MV-4-11 (cell line): ENCODE data around the gene SSBP3.
"Not testable (repeated sequence)": the region's sequence is repeated elsewhere in the genome, so short reads cannot be mapped to it uniquely, and the experiment has no call there.

Source experiments
- DNase-seq: peaks from one replicate; lab custom pipeline; 2025; lab: John Stamatoyannopoulos, UW

The SSBP3 gene

DNA sequence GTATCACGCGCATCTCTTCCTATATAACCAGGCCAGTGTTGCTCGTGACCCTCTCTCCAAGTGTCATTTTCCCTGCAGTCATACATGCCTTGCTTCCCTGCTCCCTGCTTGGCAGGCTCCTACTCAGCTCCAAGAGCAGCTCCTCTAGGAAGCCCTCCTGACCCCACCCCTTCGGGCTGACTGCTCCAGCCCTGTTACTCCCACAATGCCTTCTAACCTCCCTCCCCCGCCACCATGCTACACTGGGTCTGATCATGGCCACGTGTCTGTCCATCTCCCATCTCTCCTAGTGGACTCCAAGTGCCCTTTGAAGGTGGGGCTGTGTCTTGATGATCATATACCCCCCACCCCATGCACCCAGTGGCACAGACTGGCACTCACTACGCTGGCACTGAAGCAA lies 161.5 kb downstream of the SSBP3 start:
- DNase-seq: no peak

DNA sequence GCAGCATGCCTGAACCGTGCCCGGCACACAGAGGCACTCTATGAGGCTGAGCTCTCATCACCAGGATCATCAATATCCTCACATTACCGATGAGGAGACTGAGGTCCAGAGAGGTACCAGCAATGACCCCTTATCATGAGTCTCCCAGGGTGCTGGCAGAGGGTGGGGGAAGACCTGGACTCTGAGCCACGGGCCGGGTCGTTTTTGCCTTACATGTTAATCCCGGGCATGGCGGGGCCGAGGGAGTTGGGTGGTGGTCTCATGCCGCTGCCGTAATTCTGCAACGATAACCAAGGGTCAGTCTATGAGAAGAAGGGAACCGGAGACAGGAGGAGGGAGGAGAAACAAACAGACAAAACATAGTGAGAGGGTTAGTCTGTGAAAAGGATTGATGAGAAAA lies 163.2 kb downstream of the SSBP3 start:
- DNase-seq: no peak

DNA sequence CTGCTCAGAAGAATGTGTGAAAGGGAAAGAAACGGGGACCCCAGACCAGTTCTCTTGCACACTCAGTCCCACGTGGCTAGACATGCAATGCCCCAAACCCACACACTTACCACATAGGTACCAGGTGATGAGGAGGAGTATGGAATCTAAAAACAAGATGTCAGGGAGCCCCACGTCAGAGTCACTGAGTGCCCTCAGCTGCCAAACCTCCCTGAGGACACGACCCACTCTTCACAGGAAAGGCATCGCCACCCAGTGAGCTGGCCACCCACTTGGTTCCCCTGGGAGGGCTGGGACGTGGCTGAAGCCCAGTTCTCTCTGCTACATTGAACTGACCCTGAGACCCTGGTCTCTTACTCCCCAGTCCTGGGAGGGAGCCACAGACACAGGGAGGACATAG lies 164.8 kb downstream of the SSBP3 start:
- no peak for DNase-seq

DNA sequence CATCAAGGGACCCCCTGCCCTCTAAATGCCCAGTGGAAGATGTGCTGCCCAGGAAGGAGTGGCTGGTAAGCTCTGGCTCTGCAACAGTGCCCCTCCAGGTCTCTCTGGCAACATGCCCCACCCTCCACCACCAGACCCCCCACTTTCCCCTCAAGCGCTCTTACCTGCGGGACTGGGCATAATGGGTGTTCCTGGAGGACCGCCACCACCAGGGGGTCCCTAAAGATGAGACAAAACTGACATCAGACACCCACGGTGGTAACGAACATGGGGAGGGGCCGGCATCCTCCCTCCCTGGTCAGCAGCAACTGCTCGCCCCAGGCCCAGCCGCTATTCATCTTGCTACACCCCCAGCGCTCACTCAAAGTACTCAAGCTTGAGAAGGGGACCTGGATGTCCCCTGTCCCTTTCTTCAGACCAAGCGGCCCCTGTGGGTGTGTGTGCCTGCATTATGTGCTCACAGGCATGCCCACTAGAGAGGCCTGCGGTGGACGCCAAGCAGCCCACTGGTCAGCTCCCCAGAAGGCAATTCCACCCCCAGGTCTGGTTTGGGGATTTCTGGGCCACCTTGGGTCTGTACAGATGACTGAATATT lies 165.4 kb downstream of the SSBP3 start:
- DNase-seq: no peak

DNA sequence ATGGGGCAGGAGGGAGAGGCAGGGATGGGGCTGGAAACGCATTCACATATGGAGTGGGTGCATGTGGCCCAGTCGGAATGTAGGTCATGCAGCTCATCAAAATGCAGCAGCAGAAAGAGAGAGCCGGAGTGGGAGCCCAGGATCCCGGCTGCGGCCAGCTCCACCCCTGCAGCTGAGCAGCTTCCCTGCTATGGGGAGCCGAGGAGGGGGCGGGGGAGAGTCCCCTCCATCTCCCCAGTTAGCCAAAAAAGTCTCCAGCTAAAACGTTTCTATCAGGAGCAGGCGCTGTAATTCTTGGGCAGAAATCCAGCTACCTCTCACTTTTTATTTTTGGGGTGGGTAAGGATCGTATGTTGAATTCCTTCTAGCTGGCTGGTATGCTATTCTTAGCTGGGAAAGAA lies 166.6 kb downstream of the SSBP3 start:
- no peak for DNase-seq

DNA sequence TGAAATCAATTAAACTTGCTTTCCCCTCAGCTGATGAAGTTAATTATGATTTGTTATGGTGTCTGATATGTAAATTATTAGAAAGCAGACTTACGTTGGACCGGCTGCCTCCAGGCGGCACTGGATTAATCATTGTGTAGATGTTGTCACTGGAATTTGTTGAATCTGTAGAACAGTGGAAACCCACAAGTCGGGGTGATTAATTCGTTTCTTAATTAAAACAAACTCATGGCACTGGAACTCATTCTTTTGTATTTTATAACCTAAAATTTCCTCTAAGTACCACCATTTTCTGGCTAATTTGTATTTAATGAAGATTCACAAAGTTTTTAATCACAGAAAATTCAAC lies 167.2 kb downstream of the SSBP3 start:
- no peak for DNase-seq

DNA sequence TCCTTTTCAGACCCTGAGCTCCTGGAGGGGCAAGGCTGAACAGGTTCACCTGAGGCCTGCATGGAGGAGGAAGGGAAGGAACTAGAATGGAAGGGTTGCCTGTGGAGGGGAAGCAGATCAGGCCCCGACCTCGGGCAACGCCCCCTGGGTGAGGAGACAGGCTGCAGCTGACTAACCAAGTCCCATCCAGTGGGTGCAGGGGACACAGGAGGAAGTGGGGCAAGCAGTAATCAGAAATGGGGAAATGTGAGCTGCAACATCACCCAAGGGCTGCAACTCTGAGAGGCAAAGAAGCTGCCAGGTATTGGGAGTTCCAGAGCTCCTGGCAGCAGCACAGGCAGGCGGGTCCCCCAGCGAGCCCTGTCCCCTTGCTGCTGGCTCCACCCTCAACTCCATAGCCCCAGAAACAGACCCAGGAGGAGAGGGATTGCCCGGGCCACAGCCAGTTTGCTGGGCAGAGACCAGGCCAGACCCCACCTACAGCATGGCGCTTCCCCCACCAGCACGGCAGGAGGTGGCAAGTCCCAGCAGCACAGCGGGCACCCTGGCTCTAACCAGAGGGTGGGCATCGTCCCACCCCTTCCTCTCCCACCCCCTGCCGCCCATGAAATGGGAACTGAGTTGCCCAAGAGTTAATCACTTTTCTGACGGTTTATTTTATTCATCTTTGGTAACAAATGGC lies 167.7 kb downstream of the SSBP3 start:
- peak; percentile 87 for DNase-seq

DNA sequence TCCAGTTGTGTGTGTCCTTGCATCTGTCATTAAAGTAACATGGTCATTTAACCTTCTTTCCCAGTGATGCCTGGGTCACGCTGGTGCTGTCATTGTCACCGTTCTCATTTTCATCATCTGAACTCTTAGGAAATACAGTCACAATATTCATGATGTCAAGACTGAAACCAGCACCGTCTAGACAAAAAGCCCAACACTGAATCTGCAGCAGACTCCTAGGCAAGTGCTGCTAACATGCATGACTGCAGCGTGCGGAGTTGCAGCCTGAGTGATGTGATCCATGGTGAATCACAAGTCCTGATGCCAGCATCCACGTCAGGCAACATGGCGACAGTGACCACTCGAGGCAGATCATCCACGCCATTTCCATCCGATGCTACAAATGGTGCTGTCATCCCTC lies 168.6 kb downstream of the SSBP3 start:
- no peak for DNase-seq

DNA sequence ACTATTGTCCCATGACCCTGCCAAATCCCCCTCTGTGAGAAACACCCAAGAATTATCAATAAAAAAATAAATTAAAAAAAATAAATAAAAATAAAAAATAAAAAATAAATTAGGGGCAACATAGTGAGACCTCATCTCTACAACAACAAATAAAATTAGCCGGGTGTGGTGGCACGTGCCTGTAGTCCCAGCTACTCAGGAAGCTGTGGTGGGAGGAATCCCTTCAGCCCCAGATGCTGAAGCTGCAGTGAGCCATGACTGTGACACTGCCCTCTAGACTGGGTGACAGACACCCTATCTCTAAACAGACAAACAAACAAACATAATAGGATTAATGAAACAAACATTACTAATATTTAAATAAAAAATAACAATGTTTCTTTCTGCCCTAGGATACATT lies 171.9 kb downstream of the SSBP3 start:
- DNase-seq: no peak

DNA sequence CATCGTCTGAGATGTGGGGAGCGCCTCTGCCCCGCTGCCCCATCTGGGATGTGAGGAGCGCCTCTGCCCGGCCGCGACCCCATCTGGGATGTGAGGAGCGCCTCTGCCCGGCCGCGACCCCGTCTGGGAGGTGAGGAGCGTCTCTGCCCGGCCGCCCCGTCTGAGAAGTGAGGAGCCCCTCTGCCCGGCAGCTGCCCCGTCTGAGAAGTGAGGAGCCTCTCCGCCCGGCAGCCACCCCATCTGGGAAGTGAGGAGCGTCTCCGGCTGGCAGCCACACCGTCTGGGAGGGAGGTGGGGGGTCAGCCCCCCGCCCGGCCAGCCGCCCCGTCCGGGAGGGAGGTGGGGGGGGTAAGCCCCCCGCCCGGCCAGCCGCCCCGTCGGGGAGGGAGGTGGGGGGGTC lies 173.0 kb downstream of the SSBP3 start:
- DNase-seq: not testable (repeated sequence)

DNA sequence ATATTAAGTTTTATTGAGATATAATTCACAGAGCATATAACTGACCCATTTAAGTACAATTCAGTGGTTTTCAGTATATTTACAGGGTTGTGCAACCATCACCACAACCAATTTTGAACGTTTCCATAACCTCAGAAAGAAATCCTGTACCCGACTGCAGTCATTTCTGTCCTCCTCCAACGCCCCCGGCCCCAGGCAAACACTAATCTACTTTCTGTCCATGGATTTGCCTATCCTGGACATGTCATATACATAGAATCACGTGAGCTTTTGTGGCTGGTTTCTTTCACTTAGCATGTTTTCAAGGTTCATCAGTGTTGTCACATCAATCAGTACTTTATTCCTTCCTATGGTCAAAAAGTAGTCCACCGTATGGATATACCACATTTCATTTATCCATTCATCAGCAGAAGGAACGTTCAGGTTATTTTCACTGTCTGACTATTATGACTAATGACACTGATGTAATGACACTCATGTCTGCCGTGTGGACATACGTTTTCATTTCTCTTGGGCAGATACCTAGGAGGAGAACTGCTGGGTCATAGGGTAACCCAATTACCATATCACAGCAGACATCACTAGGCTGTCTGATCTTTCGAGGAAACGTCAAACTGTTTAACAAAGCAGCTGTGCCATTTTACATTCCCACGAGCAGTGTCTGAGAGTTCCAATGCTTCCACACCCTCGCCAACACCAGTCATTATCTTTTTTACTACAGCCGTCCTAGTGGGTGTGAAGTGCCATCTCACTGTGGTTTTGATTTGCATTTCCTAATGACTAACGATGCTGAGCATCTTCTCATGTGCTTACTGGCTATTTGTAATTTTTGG lies 175.5 kb downstream of the SSBP3 start:
- DNase-seq: peak; percentile 54

DNA sequence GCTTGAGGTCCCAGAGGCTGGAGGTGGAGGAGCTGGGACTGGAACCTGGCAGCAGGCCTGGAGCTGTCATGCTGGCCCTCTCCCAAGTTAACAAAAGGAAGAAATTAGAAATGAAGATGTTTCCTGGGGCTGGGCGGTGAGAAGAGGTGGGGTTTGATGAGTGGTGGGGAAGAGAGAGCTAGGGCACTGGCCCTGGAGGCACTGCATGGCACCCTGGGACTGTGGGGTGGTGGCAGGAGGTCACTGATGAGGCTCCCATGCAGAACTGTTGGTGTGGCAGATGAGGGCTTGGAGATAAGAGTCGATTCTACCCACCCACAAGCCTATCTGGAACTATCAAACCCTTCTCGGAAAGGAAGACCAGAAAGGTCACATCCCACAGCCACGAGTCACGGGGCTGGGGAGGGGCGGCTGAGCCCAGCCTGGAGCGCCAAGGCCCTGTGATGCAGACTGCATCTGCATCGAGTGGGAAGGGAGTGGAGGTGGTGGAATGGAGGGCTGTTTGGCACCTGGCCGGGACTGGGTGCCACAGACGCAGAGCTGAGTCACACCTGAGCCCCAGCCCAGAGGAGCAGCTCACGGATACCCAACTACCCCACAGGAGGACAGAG lies 176.8 kb downstream of the SSBP3 start:
- peak; percentile 30 for DNase-seq

DNA sequence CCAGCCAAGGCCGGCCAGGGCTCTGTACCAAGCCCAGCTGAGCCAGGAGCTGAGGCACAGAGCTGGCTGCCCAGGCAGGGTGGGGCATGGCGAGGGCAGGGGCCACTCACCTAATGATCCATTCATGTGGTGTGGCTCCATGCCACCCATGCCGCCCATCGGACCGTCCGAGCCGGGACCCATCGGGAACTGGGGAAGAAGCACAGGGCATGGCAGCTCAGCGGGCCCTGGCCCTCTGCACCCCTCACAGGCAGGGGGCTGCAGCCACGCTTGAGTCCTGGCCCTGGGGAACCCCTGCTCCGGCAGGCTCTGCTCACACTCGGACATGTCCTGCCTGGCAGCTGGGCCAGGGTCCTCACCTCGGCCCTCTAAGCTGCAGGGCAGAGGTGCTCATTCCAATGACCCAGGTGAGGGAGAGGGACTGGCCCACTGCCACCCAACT lies 177.5 kb downstream of the SSBP3 start:
- DNase-seq: no peak

DNA sequence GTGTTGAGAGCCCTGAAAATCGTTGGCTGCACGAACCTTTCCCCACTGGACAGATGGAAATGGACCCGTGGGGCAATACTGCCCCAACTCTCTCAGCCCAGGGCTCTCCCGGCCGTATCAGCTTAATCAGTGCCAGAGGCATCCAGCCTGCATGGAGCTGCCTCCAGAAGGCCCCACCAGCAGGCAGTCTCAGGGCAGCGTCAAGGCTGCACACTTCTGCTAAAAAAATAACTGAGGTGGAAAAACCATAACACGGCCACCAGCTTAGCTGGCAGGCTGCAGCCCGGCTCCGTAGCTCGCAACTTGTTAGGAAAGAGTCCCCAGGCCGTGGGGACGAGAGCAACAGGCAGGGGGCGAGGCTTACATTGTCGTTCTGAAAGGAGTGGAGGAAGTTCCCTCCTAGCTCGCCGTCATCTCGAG lies 178.3 kb downstream of the SSBP3 start:
- peak; percentile 61 for DNase-seq

DNA sequence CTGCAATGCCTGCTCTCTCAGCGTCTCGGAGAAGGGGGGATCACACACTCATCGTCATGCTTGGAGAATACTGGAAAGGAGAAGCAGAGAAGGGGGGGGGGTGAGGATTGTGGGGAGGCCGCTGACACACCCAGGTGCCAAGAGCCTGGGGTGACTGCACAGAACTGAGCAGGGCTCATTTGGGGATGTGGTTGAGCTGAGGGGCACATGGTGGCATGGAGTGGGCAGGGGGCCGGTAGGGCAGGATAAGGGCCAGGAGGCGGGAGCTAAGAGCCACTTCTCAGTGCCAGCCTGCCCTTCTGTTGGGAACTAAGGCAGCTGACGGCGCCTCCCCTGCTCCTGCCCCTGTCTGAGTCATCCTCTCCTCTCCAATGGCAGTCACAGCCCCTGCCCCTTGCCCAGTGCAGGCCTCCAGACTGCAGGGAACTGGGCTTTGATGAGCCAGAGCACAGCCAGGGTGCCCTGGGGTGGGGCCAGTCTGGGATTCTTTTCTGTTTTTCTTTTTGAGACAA lies 179.0 kb downstream of the SSBP3 start:
- DNase-seq: peak; percentile 60

DNA sequence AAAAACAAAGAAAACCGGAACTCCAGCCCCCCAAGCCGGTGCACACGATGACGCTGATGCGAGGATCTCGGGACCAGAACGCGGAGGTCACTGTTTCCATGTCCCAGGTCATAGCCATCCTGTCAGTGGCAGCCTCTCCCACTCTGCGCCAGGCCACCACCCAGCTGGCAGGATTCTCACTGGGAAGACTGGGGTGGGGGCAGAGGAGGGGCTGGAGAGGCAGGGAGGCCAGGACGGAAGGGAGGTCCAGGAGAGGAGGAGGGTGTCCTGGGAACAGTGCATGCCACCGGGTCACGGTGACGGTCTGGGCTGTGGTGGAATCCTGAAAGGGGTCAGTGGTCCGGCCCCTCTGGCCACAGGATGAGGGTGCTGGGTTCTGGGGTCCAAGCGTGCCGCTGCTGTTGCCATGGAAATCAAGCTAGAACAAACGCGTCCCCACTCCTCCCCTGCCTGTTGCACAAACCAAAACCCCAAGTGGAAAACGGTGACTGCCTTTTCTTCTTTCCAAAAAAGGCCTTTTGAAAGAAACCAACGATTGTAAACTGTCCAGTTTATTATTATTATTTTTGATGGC lies 180.1 kb downstream of the SSBP3 start:
- DNase-seq: no peak

DNA sequence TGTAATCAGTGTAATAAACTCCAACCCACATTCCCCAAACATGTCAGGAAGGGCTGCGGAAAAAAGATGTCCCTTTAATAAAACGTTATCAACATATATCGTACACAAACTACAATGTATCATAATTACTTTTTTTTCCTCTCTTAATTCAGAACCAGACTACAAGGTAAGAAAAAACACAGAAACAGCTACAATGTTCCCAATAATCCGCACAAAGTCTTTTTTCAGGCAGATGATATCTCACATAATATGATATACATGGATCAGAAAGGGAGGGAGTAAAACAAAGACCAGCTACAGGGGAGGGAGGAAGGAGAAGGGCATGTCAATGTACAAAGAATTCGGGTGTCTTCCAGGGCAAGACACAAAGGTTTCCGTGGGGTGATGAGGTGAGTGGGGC lies 180.8 kb downstream of the SSBP3 start:
- no peak for DNase-seq

DNA sequence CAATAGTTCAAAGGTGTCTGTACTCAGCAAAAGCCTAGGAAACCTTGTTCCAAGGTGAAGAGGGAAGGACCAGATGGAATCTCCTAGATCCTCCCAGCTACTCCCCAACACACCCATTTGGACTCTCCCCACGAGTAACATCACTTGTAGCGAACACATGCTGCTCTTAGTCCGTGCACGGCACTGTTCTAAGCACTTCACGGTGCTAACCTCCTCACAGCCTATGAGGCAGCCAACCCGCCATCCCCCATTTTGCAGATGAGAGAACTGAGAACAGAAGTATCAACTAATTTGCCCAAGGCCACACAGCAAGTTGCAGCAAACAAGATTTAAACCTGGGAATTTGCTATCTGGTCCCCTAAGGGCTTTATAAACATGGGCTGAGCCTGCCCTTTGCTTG lies 182.0 kb downstream of the SSBP3 start:
- no peak for DNase-seq

DNA sequence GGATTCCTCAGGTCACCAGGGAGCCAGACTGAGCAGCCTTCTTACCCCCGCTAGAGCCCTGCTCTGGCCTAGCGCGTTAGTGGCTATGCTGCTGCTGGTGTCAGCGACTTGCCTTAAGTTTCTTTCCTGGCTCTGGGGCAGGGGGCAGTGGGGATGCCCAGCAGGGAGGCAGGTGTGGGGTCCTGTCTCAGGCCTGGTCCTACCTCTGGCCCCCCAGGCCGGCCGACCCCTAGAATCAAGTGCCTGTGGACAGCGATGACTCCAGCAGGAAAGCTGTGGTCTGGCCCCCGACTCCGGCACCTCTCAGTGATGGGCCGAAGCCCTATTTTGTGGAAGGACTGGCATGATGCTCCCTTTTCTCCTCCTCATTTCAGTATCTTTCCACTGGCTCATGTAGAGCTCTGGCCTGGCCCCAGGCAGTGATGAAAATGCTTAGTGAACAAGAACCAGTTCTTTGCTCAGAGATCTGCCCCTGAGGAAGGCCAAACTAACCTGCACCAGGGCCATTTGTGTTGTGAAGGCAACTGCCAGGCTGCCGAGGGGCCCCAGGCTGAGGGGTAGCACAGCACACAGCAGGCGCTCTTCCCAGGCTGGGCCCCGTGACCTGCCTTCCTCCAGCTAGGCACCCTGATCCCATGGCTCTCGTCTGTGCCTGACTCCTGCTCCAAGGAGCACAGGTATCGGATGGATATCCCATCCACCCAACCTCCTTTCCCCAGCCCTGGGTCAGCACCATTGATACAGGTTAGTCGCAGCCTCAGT lies 182.6 kb downstream of the SSBP3 start:
- no peak for DNase-seq

DNA sequence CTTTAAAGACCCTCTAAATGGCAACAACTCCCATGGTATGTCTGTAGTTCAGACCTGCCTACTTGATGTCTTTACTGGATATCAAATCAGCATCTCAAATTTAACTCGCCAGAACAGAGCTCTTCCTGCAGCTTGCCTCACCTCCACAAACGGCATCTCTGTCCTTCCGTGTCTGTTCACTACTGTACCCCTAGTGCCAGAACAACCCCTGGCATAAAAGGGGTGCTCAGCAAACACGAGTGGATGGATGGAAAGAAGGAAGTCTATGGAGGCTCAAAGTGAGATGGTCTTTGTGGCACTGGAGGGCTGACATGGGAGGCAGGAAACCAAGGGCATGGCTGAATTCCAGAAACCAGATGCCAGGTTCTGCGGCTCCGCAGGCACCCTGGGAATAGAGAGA lies 183.5 kb downstream of the SSBP3 start:
- no peak for DNase-seq

DNA sequence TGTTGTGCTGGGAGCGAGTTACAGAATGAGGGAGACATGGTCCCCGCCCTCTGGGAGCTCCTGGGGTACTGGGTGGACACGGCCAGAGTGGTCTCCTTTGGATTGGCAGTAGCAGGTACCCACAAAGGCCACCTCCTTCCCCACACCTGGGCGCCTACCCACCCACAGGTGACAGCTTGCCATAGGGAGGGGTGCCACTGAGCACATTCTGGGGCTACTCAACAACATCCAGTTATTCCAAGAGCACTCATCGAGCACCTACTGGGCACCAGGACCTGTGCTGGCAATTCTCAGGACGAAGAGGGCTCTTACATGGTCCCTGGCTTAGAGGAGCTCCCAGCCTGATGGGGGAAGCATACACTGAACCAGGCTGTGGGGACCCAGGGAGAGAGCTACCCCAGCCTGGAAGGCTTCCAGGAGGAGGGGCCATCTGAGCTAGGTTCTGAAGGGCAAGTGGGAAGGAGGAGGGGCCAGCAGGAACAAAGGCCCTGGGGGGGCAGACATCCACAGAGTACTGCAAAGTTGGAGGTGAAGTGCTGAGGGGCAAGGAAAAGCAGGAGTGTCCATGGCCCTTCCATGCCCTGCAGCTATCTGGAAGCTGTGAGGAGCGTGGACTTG lies 184.2 kb downstream of the SSBP3 start:
- no peak for DNase-seq
